Measurements from ENCODE around the gene ACTR6.
"Not testable (repeated sequence)": the region's sequence is repeated elsewhere in the genome, so short reads cannot be mapped to it uniquely, and the experiment has no call there.

The ACTR6 gene

GRCh38 chr12:100229036-100229635 lies 28.5 kb downstream of the ACTR6 start:
- no peaks in the 10 kb centered on the region for H3K9me3 ChIP-seq (replicated peaks; ENCODE audit: low read length)
- H3K36me3 ChIP-seq (ENCODE audit: insufficient read depth, low read length) = peaks cover 14% of the 10 kb centered on the region
- no peaks in the 10 kb centered on the region for H3K27me3 ChIP-seq (ENCODE audit: control insufficient read depth, insufficient read depth, low read length)
- H3K4me1 ChIP-seq (ENCODE audit: control insufficient read depth, insufficient read depth, low read length) = peaks cover 2% of the 10 kb centered on the region
- H3K4me3 ChIP-seq (ENCODE audit: low read length) = no peak overlapping the region
- H3K4me2 ChIP-seq (ENCODE audit: low read length) = no peak overlapping the region
- H3K9ac ChIP-seq (ENCODE audit: low read depth, low read length) = no peak overlapping the region

- no peak overlapping the region for H3K9ac ChIP-seq (ENCODE audit: low read depth, low read length)
- H3K4me3 ChIP-seq (ENCODE audit: low read length) = no peak overlapping the region
- H3K9me3 ChIP-seq (replicated peaks; ENCODE audit: low read length) = no peaks in the 10 kb centered on the region
- H3K36me3 ChIP-seq (ENCODE audit: insufficient read depth, low read length) = peaks cover 7% of the 10 kb centered on the region
- no peak overlapping the region for H3K4me2 ChIP-seq (ENCODE audit: low read length)
- H3K4me1 ChIP-seq (ENCODE audit: control insufficient read depth, insufficient read depth, low read length) = peaks cover 7% of the 10 kb centered on the region
- H3K27me3 ChIP-seq (ENCODE audit: control insufficient read depth, insufficient read depth, low read length) = no peaks in the 10 kb centered on the region
Measured at GRCh38 chr12:100229876-100230275, 29.3 kb downstream of the ACTR6 start.

DNA sequence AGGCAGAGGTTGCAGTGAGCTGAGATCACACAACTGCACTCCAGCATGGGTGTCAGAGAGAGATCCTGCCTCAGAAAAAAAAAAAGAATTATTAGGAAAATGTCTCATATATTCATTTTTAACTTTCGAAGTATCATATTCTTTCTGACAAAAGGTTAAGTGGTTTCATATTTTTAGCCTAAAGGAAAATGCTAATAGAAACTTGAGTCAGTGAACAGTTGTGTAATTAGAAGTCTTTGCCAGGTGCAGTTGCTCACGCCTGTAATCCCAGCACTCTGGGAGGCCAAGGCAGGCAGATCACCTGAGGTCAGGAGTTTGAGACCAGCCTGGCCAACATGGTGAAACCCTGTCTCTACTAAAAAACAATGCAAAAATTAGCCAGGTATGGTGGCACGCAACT lies 31.3 kb downstream of the ACTR6 start:
- not testable (repeated sequence) for H3K36me3 ChIP-seq (ENCODE audit: insufficient read depth, low read length); H3K4me3 ChIP-seq (ENCODE audit: low read length); H3K27me3 ChIP-seq (ENCODE audit: control insufficient read depth, insufficient read depth, low read length); H3K4me1 ChIP-seq (ENCODE audit: control insufficient read depth, insufficient read depth, low read length); H3K9me3 ChIP-seq (replicated peaks; ENCODE audit: low read length); H3K9ac ChIP-seq (ENCODE audit: low read depth, low read length); H3K4me2 ChIP-seq (ENCODE audit: low read length)

DNA sequence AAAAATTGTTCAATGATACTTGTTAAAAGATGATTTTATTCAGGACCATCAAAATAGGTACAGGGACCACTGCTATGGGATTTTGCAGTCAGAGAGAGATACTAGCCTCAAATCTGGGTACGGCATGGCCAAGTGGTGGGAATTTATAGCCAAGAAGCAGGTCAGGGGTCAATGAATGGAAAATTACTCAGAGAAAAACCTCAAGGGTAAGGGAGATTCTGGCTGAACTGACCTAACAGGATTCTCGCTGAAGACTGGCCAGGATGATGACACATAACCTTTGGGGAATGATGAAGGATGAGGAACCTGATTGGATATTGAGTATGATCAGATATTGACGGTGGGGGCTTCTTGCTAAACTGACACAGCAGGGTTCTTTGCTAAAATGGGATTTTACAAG lies 33.6 kb downstream of the ACTR6 start:
- Histone ChIP-seq H3K27me3 (ENCODE audit: control insufficient read depth, insufficient read depth, low read length) (no peaks in the 10 kb centered on the region), H3K4me3 (ENCODE audit: low read length) (peak overlapping the region; percentile 34), H3K9me3 (replicated peaks; ENCODE audit: low read length) (no peaks in the 10 kb centered on the region), H3K9ac (ENCODE audit: low read depth, low read length) (no peak overlapping the region), H3K4me1 (ENCODE audit: control insufficient read depth, insufficient read depth, low read length) (peaks cover 7% of the 10 kb centered on the region), H3K36me3 (ENCODE audit: insufficient read depth, low read length) (no peaks in the 10 kb centered on the region), H3K4me2 (ENCODE audit: low read length) (peak overlapping the region; percentile 64)

DNA sequence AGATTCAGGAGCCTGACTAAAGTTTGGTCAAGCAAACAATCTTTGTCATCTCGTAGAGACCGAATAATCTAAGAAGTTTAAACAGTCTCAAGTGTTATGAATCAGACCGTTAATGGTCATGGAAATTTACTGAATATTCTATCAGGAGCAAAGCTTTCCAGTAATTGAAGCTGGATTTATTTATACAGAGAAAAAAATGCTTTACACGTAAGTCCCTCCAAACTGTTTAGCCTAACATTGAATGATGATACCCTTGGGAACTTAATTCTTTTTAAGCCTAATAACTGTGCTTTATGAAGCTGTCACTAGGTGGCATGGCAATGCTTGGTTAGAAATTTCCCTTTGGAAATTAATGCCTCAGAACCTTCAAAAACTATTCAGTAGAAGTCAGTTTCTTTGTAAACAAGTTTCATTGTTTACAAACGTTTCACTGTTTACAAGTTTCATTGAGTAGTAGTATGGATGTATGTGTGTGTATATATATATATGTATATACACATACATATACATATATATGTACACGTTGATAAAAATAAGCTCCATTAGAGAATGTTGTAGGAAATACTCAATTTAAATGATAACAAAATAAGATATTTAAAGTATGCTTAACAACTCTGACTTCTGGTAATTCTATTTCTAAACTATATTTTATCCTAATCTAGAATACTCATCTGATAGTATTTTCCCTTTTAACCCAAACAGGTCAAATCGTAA lies 34.1 kb downstream of the ACTR6 start:
- no peaks in the 10 kb centered on the region for H3K27me3 ChIP-seq (ENCODE audit: control insufficient read depth, insufficient read depth, low read length)
- H3K9ac ChIP-seq (ENCODE audit: low read depth, low read length) = no peak overlapping the region
- peak overlapping the region; percentile 64 for H3K4me2 ChIP-seq (ENCODE audit: low read length)
- no peaks in the 10 kb centered on the region for H3K36me3 ChIP-seq (ENCODE audit: insufficient read depth, low read length)
- H3K9me3 ChIP-seq (replicated peaks; ENCODE audit: low read length) = no peaks in the 10 kb centered on the region
- H3K4me3 ChIP-seq (ENCODE audit: low read length) = peak overlapping the region; percentile 34
- peaks cover 7% of the 10 kb centered on the region for H3K4me1 ChIP-seq (ENCODE audit: control insufficient read depth, insufficient read depth, low read length)

DNA sequence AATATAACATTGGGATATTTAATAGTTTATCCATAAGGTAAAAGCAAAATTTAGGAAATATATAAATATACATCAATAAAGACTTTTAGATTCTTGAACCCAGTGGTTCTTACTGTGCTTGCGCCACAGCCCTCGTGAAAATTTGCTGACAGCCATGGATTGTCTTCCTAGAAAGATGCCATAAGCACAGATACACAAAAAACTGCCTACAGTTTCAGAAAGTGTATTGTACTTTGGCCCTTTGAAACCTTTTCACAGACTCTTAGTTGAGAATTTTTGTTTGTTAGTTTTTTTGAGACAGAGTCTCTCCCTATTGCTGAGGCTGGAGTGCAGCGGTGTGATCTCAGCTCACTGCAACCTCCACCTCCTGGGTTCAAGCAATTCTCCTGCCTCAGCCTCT lies 38.2 kb downstream of the ACTR6 start:
- Histone ChIP-seq H3K4me3 (ENCODE audit: low read length) (no peak overlapping the region), H3K9ac (ENCODE audit: low read depth, low read length) (no peak overlapping the region), H3K36me3 (ENCODE audit: insufficient read depth, low read length) (no peaks in the 10 kb centered on the region), H3K4me1 (ENCODE audit: control insufficient read depth, insufficient read depth, low read length) (peaks cover 7% of the 10 kb centered on the region), H3K9me3 (replicated peaks; ENCODE audit: low read length) (no peaks in the 10 kb centered on the region), H3K4me2 (ENCODE audit: low read length) (no peak overlapping the region), H3K27me3 (ENCODE audit: control insufficient read depth, insufficient read depth, low read length) (no peaks in the 10 kb centered on the region)

- Histone ChIP-seq H3K36me3 (ENCODE audit: insufficient read depth, low read length) (no peaks in the 10 kb centered on the region), H3K4me3 (ENCODE audit: low read length) (no peak overlapping the region), H3K9ac (ENCODE audit: low read depth, low read length) (no peak overlapping the region), H3K9me3 (replicated peaks; ENCODE audit: low read length) (no peaks in the 10 kb centered on the region), H3K4me2 (ENCODE audit: low read length) (no peak overlapping the region), H3K4me1 (ENCODE audit: control insufficient read depth, insufficient read depth, low read length) (no peaks in the 10 kb centered on the region), H3K27me3 (ENCODE audit: control insufficient read depth, insufficient read depth, low read length) (no peaks in the 10 kb centered on the region)
Measured at GRCh38 chr12:100239589-100239988, 39.0 kb downstream of the ACTR6 start.

DNA sequence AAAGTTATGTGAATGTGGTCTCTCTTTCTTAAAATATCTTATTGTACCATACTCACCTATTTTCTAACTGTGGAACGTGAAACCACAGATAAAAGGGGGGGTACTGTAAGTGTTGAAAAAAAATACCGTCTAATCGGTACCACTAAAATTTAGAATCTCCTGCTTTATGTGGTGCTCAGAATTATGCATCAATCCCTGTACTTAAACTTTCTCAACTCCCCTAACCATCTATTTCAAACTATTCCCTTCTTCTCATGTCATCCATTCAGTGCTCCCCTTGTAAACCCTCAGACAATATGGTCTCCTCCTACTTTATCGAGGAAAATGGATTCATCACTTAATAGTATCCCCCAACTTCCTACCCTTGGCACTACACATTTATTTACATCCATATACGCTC lies 42.5 kb downstream of the ACTR6 start:
- Histone ChIP-seq H3K27me3 (ENCODE audit: control insufficient read depth, insufficient read depth, low read length) (no peaks in the 10 kb centered on the region), H3K4me2 (ENCODE audit: low read length) (no peak overlapping the region), H3K9ac (ENCODE audit: low read depth, low read length) (no peak overlapping the region), H3K4me1 (ENCODE audit: control insufficient read depth, insufficient read depth, low read length) (peaks cover 1% of the 10 kb centered on the region), H3K4me3 (ENCODE audit: low read length) (no peak overlapping the region), H3K36me3 (ENCODE audit: insufficient read depth, low read length) (no peaks in the 10 kb centered on the region), H3K9me3 (replicated peaks; ENCODE audit: low read length) (no peaks in the 10 kb centered on the region)

- Histone ChIP-seq H3K9me3 (replicated peaks; ENCODE audit: low read length) (no peaks in the 10 kb centered on the region), H3K4me3 (ENCODE audit: low read length) (no peak overlapping the region), H3K36me3 (ENCODE audit: insufficient read depth, low read length) (no peaks in the 10 kb centered on the region), H3K4me1 (ENCODE audit: control insufficient read depth, insufficient read depth, low read length) (peaks cover 12% of the 10 kb centered on the region), H3K4me2 (ENCODE audit: low read length) (no peak overlapping the region), H3K27me3 (ENCODE audit: control insufficient read depth, insufficient read depth, low read length) (no peaks in the 10 kb centered on the region), H3K9ac (ENCODE audit: low read depth, low read length) (no peak overlapping the region)
Measured at GRCh38 chr12:100247765-100248164, 47.1 kb downstream of the ACTR6 start.

DNA sequence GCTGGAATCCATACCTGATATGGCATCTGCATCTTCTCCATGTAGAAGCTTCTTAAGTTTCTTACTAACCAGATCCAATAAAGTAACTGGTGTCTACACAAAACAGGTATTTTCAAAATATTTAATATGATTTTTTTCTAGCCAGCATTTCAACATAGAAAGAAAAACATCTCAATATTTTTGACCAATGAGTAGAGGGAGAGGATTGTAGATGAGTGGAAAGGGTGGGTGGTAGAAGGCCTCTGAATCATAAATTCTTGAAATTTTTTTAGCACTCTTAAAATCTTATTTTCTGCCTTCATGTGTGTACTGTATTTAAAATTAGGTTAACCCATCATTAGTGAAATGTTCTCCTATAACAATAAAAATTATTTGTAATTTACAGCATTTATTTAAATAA lies 48.3 kb downstream of the ACTR6 start:
- H3K4me2 ChIP-seq (ENCODE audit: low read length) = peak overlapping the region; percentile 67
- H3K4me1 ChIP-seq (ENCODE audit: control insufficient read depth, insufficient read depth, low read length) = peaks cover 12% of the 10 kb centered on the region
- H3K27me3 ChIP-seq (ENCODE audit: control insufficient read depth, insufficient read depth, low read length) = no peaks in the 10 kb centered on the region
- H3K9ac ChIP-seq (ENCODE audit: low read depth, low read length) = peak overlapping the region; percentile 20
- H3K9me3 ChIP-seq (replicated peaks; ENCODE audit: low read length) = no peaks in the 10 kb centered on the region
- H3K4me3 ChIP-seq (ENCODE audit: low read length) = peak overlapping the region; percentile 20
- no peaks in the 10 kb centered on the region for H3K36me3 ChIP-seq (ENCODE audit: insufficient read depth, low read length)

GRCh38 chr12:100249941-100250340 lies 49.3 kb downstream of the ACTR6 start:
- Histone ChIP-seq H3K9me3 (replicated peaks; ENCODE audit: low read length) (no peaks in the 10 kb centered on the region), H3K4me3 (ENCODE audit: low read length) (no peak overlapping the region), H3K4me1 (ENCODE audit: control insufficient read depth, insufficient read depth, low read length) (peaks cover 12% of the 10 kb centered on the region), H3K4me2 (ENCODE audit: low read length) (no peak overlapping the region), H3K9ac (ENCODE audit: low read depth, low read length) (no peak overlapping the region), H3K36me3 (ENCODE audit: insufficient read depth, low read length) (no peaks in the 10 kb centered on the region), H3K27me3 (ENCODE audit: control insufficient read depth, insufficient read depth, low read length) (no peaks in the 10 kb centered on the region)

GRCh38 chr12:100251917-100252316 lies 51.3 kb downstream of the ACTR6 start:
- Histone ChIP-seq H3K4me2 (ENCODE audit: low read length) (no peak overlapping the region), H3K9ac (ENCODE audit: low read depth, low read length) (no peak overlapping the region), H3K4me1 (ENCODE audit: control insufficient read depth, insufficient read depth, low read length) (peaks cover 12% of the 10 kb centered on the region), H3K4me3 (ENCODE audit: low read length) (no peak overlapping the region), H3K36me3 (ENCODE audit: insufficient read depth, low read length) (no peaks in the 10 kb centered on the region), H3K27me3 (ENCODE audit: control insufficient read depth, insufficient read depth, low read length) (no peaks in the 10 kb centered on the region), H3K9me3 (replicated peaks; ENCODE audit: low read length) (no peaks in the 10 kb centered on the region)

All from skeletal muscle satellite cell (primary cell).